Transverse colon (tissue), 4 donors: ENCODE measurements around the gene ZFX. TPM values are rescaled to one million over a fixed set of nuclear protein-coding genes. Genes with fewer than 3 reads are reported as not detected.
"Not testable (repeated sequence)": the region's sequence is repeated elsewhere in the genome, so short reads cannot be mapped to it uniquely, and the experiment has no call there.

Experiments
- DNase-seq: peaks from one replicate; pipeline ENCODE4 v3.0.0-alpha.2; 2019
- H3K27ac ChIP-seq, 4 donors: fragments of 200-600 bp; sonication (generic); 2 replicates each; pipeline ENCODE4 v1.5.1; 2016 to 2018; ENCODE audit warnings: inconsistent platforms in 4 of 4
- H3K27me3 ChIP-seq: fragments of 200-600 bp; sonication (generic); 2 replicates; pipeline ENCODE4 v1.5.1; 2017; ENCODE audit warnings: inconsistent platforms
- H3K36me3 ChIP-seq, 4 donors: fragments of 200-600 bp; sonication (generic); 2 replicates each; pipeline ENCODE4 v1.5.1; 2017 to 2019; ENCODE audit warnings: inconsistent platforms in 4 of 4
- H3K4me1 ChIP-seq, 4 donors: fragments of 200-600 bp; sonication (generic); 2 replicates each; pipeline ENCODE4 v1.5.1; 2017 to 2020; ENCODE audit warnings: inconsistent platforms in 4 of 4
- H3K4me3 ChIP-seq, 4 donors: fragments of 200-600 bp; sonication (generic); 1 replicate in 1 of 4; 2 replicates in 3 of 4; pipeline versions ENCODE4 v1.5.1 to v1.6.1; 2017 to 2019; ENCODE audit warnings: inconsistent platforms in 4 of 4
- H3K9me3 ChIP-seq, 2 donors: fragments of 200-600 bp; sonication (generic); 2 replicates each; pipeline ENCODE4 v1.5.1; 2017 to 2019; ENCODE audit warnings: inconsistent platforms in 2 of 2
- EP300 ChIP-seq: sonication (generic); formaldehyde crosslinking; IDR thresholded peaks from one replicate; pipeline ENCODE4 v1.6.1; 2017; ENCODE audit warnings: antibody characterized with exemption, low read depth
- POLR2A ChIP-seq: fragments of 450-650 bp; IDR thresholded peaks from one replicate; pipeline ENCODE4 v1.6.1; 2016; ENCODE audit warnings: antibody characterized with exemption, mild to moderate bottlenecking, moderate library complexity
- POLR2AphosphoS5 ChIP-seq, 3 donors: sonication (generic); formaldehyde crosslinking; IDR thresholded peaks; one replicate each; pipeline ENCODE4 v1.6.1; 2016; ENCODE audit warnings: antibody characterized with exemption in 3 of 3
- WGBS, 2 donors: methylation state at CpG; one replicate each; pipeline ENCODE4 v1.1.5; 2018; ENCODE audit warnings: low coverage in 1 of 2; 5-methylcytosine and 5-hydroxymethylcytosine counted together
- in situ Hi-C, 4 donors: fragments of 200-750 bp; cut with MboI; loops; one replicate each; pipeline versions ENCODE4 v1.15.0 to v1.15.1; 2017; ENCODE audit warnings: low sequenced_read_pairs in 3 of 4, low pct_ligation_motif_present in 1 of 4, low pct_unique_long_range_greater_than_20kb in 1 of 4
- intact Hi-C: fragments of 100-400 bp; cut with DNase I; formaldehyde crosslinking; loops from one replicate; pipeline ENCODE4 v1.15.1; 2023; ENCODE audit warnings: low total_unique reads
- total RNA-seq, 4 donors: library from RNA; depleted of rRNA; stranded (reverse); fragments of >200 nt; gene quantifications; one replicate each; pipeline ENCODE4 v1.1.0, GENCODE V29; 2016
- TF ChIP-seq, protein P1 (sequence below), 5 experiments: fragments of 200-600 bp in 3 of 5; fragments of 450-650 bp in 2 of 5; sonication (generic) in 3 of 5; IDR thresholded peaks; 1 replicate in 2 of 5; 2 replicates in 3 of 5; pipeline ENCODE4 v1.5.1; 2016 to 2017; ENCODE audit warnings: antibody characterized with exemption in 5 of 5, inconsistent platforms in 3 of 5, mild to moderate bottlenecking in 2 of 5, moderate library complexity in 1 of 5

The ZFX gene
- total RNA-seq, 4 donors from 2014 or later: 33.7 to 50.5 (median 47.4) TPM

DNA sequence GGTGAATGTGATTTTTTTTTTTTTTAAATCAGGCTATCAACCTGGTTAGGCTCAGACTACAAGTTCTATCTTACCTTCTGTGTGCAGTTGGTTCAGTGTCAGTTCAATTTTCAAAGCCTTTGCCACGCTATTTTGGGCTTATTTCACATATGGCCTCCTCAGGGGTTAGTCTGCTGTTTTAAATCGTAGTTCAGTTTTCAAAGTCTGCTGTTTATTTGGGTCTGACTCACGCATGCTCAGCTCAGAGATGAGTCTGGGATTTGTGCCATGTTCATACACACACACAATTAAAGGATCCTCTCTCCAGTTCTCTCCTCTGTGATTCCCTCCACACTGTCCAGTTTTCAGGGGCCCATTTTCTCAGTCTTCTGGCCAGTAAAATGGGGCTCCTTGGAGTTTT lies 32.3 kb upstream of the ZFX start:
- in situ Hi-C loops (no loop called here), intact Hi-C loops (no loop called here)
- Histone ChIP-seq H3K36me3 (no peaks in the 10 kb centered on the region), H3K4me1 (no peaks in the 10 kb centered on the region), H3K4me3 (no peak overlapping the region), H3K27me3 (no peaks in the 10 kb centered on the region), H3K9me3 (no peaks in the 10 kb centered on the region), H3K27ac (peak overlapping the region in 3 of 4 donors; percentile 31 to 59 (median 51))
- WGBS, 2 donors: 20 to 24% methylated on average over 1 to 3 of the region's 3 CpGs
- DNase-seq: no peak
- TF ChIP-seq POLR2A: no peak
- no peak for TF ChIP-seq POLR2AphosphoS5 (IDR thresholded peaks at IDR 0.05)
- no peak for TF ChIP-seq EP300
- TF ChIP-seq, protein P1, sequence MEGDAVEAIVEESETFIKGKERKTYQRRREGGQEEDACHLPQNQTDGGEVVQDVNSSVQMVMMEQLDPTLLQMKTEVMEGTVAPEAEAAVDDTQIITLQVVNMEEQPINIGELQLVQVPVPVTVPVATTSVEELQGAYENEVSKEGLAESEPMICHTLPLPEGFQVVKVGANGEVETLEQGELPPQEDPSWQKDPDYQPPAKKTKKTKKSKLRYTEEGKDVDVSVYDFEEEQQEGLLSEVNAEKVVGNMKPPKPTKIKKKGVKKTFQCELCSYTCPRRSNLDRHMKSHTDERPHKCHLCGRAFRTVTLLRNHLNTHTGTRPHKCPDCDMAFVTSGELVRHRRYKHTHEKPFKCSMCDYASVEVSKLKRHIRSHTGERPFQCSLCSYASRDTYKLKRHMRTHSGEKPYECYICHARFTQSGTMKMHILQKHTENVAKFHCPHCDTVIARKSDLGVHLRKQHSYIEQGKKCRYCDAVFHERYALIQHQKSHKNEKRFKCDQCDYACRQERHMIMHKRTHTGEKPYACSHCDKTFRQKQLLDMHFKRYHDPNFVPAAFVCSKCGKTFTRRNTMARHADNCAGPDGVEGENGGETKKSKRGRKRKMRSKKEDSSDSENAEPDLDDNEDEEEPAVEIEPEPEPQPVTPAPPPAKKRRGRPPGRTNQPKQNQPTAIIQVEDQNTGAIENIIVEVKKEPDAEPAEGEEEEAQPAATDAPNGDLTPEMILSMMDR (IDR thresholded peaks at IDR 0.05): no peak

GRCh38 chrX:24124244-24124799 lies 25.2 kb upstream of the ZFX start:
- no peaks in the 10 kb centered on the region for H3K9me3 ChIP-seq
- H3K27me3 ChIP-seq: no peaks in the 10 kb centered on the region
- H3K4me3 ChIP-seq: no peak overlapping the region
- TF ChIP-seq EP300: no peak
- TF ChIP-seq POLR2AphosphoS5 (IDR thresholded peaks at IDR 0.05): no peak
- TF ChIP-seq POLR2A: no peak
- TF ChIP-seq, protein P1 (IDR thresholded peaks at IDR 0.05): no peak
- no peaks in the 10 kb centered on the region for H3K36me3 ChIP-seq
- H3K27ac ChIP-seq: no peak overlapping the region
- DNase-seq: no peak
- in situ Hi-C loops (no loop called here), intact Hi-C loops (no loop called here)
- 6 to 51% methylated on average over 3 to 4 of the region's 4 CpGs for WGBS, 2 donors
- no peaks in the 10 kb centered on the region for H3K4me1 ChIP-seq

GRCh38 chrX:24125028-24125612 lies 24.4 kb upstream of the ZFX start:
- Histone ChIP-seq H3K9me3 (no peaks in the 10 kb centered on the region), H3K4me3 (no peak overlapping the region), H3K27me3 (no peaks in the 10 kb centered on the region), H3K36me3 (no peaks in the 10 kb centered on the region), H3K27ac (no peak overlapping the region), H3K4me1 (no peaks in the 10 kb centered on the region)
- TF ChIP-seq, protein P1 (IDR thresholded peaks at IDR 0.05): no peak
- TF ChIP-seq POLR2A (no peak), EP300 (no peak), POLR2AphosphoS5 (IDR thresholded peaks at IDR 0.05) (no peak)
- 58 to 100% methylated on average over 1 to 8 of the region's 8 CpGs for WGBS, 2 donors
- intact Hi-C loops: no loop called here
- in situ Hi-C loops: no loop called here
- no peak for DNase-seq

DNA sequence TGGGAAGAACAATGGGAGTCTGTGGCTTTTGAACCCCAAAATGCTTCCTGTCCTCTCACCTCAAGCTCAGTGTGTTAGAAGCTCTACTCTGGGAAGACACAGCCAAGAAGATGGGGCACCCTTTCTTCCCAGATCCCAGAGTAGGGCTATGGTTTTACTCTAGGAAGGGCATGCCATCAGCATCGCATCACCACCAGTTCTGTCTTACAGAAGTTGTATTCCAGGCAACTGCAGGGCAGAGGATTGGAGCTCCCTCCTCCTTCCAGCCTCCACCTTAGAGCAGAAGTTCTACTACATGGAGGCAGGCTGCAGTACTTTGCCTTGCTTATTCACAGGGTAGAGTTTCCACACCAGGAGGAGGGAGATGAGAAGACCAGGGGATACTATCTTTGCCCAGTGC lies 18.1 kb upstream of the ZFX start:
- WGBS, 2 donors: 81% methylated on average over 1 of the region's 1 CpG; no CpG with 5 or more reads in 1 of the 2 donors
- Histone ChIP-seq H3K27ac (no peak overlapping the region), H3K36me3 (no peaks in the 10 kb centered on the region), H3K27me3 (no peaks in the 10 kb centered on the region), H3K9me3 (no peaks in the 10 kb centered on the region), H3K4me1 (no peaks in the 10 kb centered on the region), H3K4me3 (no peak overlapping the region)
- no peak for DNase-seq
- intact Hi-C loops (no loop called here), in situ Hi-C loops (no loop called here)
- TF ChIP-seq POLR2AphosphoS5 (IDR thresholded peaks at IDR 0.05): no peak
- TF ChIP-seq POLR2A: no peak

GRCh38 chrX:24133312-24133711 lies 16.2 kb upstream of the ZFX start:
- intact Hi-C loops (no loop called here), in situ Hi-C loops (no loop called here)
- Histone ChIP-seq H3K9me3 (no peaks in the 10 kb centered on the region), H3K4me1 (no peaks in the 10 kb centered on the region), H3K4me3 (no peak overlapping the region), H3K36me3 (no peaks in the 10 kb centered on the region), H3K27me3 (no peaks in the 10 kb centered on the region), H3K27ac (no peak overlapping the region)
- no peak for DNase-seq
- TF ChIP-seq EP300 (no peak), POLR2AphosphoS5 (IDR thresholded peaks at IDR 0.05) (no peak), POLR2A (no peak)
- TF ChIP-seq, protein P1 (IDR thresholded peaks at IDR 0.05): no peak
- WGBS, 2 donors: 80% methylated on average over 5 of the region's 5 CpGs; no CpG with 5 or more reads in 1 of the 2 donors

- H3K27me3 ChIP-seq, H3K4me3 ChIP-seq, H3K36me3 ChIP-seq, intact Hi-C loops, H3K4me1 ChIP-seq, H3K9me3 ChIP-seq, H3K27ac ChIP-seq, DNase-seq, in situ Hi-C loops: not testable (repeated sequence)
- 56% methylated on average over 7 of the region's 9 CpGs; no CpG with 5 or more reads in 1 of the 2 donors for WGBS, 2 donors
These were observed 13.8 kb upstream of the ZFX start for GRCh38 chrX:24135768-24136167.
